HEK293 (cell line): ENCODE results near the gene STIP1.

ENCODE experiments used
- BCL11B ChIP-seq: fragments of 450-650 bp; formaldehyde crosslinking; IDR thresholded peaks from 2 replicates; pipeline ENCODE4 v1.5.1; 2016; ENCODE audit warnings: low read depth, missing biosample characterization, missing genetic modification characterization
- KLF10 ChIP-seq: fragments of 450-650 bp; IDR thresholded peaks from 2 replicates; pipeline ENCODE4 v1.5.1; 2018; ENCODE audit warnings: missing biosample characterization, mild to moderate bottlenecking, missing genetic modification characterization
- KLF7 ChIP-seq: fragments of 450-650 bp; formaldehyde crosslinking; IDR thresholded peaks from 2 replicates; pipeline ENCODE4 v1.5.1; 2016; ENCODE audit warnings: missing biosample characterization, missing genetic modification characterization, borderline replicate concordance
- TRIM28 ChIP-seq: IDR thresholded peaks from 2 replicates; pipeline ENCODE4 v1.6.1; 2011; ENCODE audit warnings: low read length, control low read depth, borderline replicate concordance
- WT1 ChIP-seq: fragments of 450-650 bp; formaldehyde crosslinking; IDR thresholded peaks from 2 replicates; pipeline ENCODE4 v1.5.1; 2016; ENCODE audit warnings: missing biosample characterization, missing genetic modification characterization
- ZNF10 ChIP-seq: fragments of 450-650 bp; formaldehyde crosslinking; IDR thresholded peaks from 2 replicates; pipeline ENCODE4 v1.5.1; 2017; ENCODE audit warnings: missing biosample characterization, missing genetic modification characterization
- ZNF133 ChIP-seq: fragments of 450-650 bp; formaldehyde crosslinking; IDR thresholded peaks from 2 replicates; pipeline ENCODE4 v1.5.1; 2016; ENCODE audit warnings: missing biosample characterization, missing genetic modification characterization
- ZNF155 ChIP-seq: fragments of 450-650 bp; formaldehyde crosslinking; IDR thresholded peaks from 2 replicates; pipeline ENCODE4 v1.5.1; 2016; ENCODE audit warnings: missing biosample characterization, missing genetic modification characterization
- ZNF341 ChIP-seq: fragments of 450-650 bp; formaldehyde crosslinking; IDR thresholded peaks from 2 replicates; pipeline ENCODE4; 2016; ENCODE audit warnings: low read depth, missing biosample characterization, missing genetic modification characterization
- ZNF366 ChIP-seq: fragments of 450-650 bp; formaldehyde crosslinking; conservative IDR thresholded peaks from 2 replicates; pipeline ENCODE4 v1.5.1; 2016; ENCODE audit warnings: missing biosample characterization, missing genetic modification characterization
- ZNF37A ChIP-seq: fragments of 450-650 bp; IDR thresholded peaks from 2 replicates; pipeline ENCODE4 v1.5.1; 2018; ENCODE audit warnings: missing biosample characterization, missing genetic modification characterization
- ZNF501 ChIP-seq: fragments of 450-650 bp; formaldehyde crosslinking; IDR thresholded peaks from 2 replicates; pipeline ENCODE4 v1.5.1; 2016; ENCODE audit warnings: missing biosample characterization, missing genetic modification characterization
- ZNF510 ChIP-seq: fragments of 450-650 bp; formaldehyde crosslinking; IDR thresholded peaks from 2 replicates; pipeline ENCODE4 v1.5.1; 2018; ENCODE audit warnings: mild to moderate bottlenecking, missing genetic modification characterization, missing biosample characterization; ENCODE audit not compliant: insufficient replicate concordance
- ZNF521 ChIP-seq: fragments of 450-650 bp; formaldehyde crosslinking; IDR thresholded peaks from 2 replicates; pipeline ENCODE4 v1.5.1; 2017; ENCODE audit warnings: missing biosample characterization, mild to moderate bottlenecking, missing genetic modification characterization
- ZNF549 ChIP-seq: fragments of 450-650 bp; IDR thresholded peaks from 2 replicates; pipeline ENCODE4 v1.5.1; 2018; ENCODE audit warnings: missing biosample characterization, missing genetic modification characterization, mild to moderate bottlenecking, inconsistent platforms, moderate library complexity
- ZNF596 ChIP-seq: fragments of 450-650 bp; IDR thresholded peaks from 2 replicates; pipeline ENCODE4 v1.5.0; 2018; ENCODE audit warnings: missing biosample characterization, mild to moderate bottlenecking, missing genetic modification characterization, moderate library complexity
- ZNF670 ChIP-seq: fragments of 450-650 bp; formaldehyde crosslinking; IDR thresholded peaks from 2 replicates; pipeline ENCODE4 v1.5.1; 2016; ENCODE audit warnings: missing biosample characterization, missing genetic modification characterization, low read depth
- ZNF791 ChIP-seq: fragments of 450-650 bp; formaldehyde crosslinking; IDR thresholded peaks from 2 replicates; pipeline ENCODE4 v1.5.1; 2016; ENCODE audit warnings: missing biosample characterization, missing genetic modification characterization
- ZNF837 ChIP-seq: fragments of 450-650 bp; formaldehyde crosslinking; IDR thresholded peaks from 2 replicates; pipeline ENCODE4 v1.5.1; 2016; ENCODE audit warnings: missing biosample characterization, missing genetic modification characterization
- TF ChIP-seq, protein P1 (sequence below): fragments of 450-650 bp; formaldehyde crosslinking; IDR thresholded peaks from 2 replicates; pipeline ENCODE4 v1.5.1; 2016; ENCODE audit warnings: missing biosample characterization, missing genetic modification characterization, borderline replicate concordance
- TF ChIP-seq, protein P2 (sequence below): fragments of 450-650 bp; formaldehyde crosslinking; IDR thresholded peaks from 2 replicates; pipeline ENCODE4 v1.5.1; 2016; ENCODE audit warnings: missing biosample characterization, missing genetic modification characterization
- TF ChIP-seq, protein P3 (sequence below): fragments of 450-650 bp; formaldehyde crosslinking; IDR thresholded peaks from 2 replicates; pipeline ENCODE4 v1.5.1; 2016; ENCODE audit warnings: missing biosample characterization, missing genetic modification characterization
- TF ChIP-seq, protein P4 (sequence below): fragments of 450-650 bp; formaldehyde crosslinking; IDR thresholded peaks from 2 replicates; pipeline ENCODE4 v1.5.1; 2016; ENCODE audit warnings: missing biosample characterization, missing genetic modification characterization
- TF ChIP-seq, protein P5 (sequence below): fragments of 450-650 bp; formaldehyde crosslinking; IDR thresholded peaks from 2 replicates; pipeline ENCODE4 v1.5.1; 2017; ENCODE audit warnings: missing biosample characterization, missing genetic modification characterization
- TF ChIP-seq, protein P6 (sequence below): fragments of 450-650 bp; formaldehyde crosslinking; IDR thresholded peaks from 2 replicates; pipeline ENCODE4 v1.5.1; 2017; ENCODE audit warnings: missing biosample characterization, mild to moderate bottlenecking, missing genetic modification characterization, moderate library complexity

The STIP1 gene

DNA sequence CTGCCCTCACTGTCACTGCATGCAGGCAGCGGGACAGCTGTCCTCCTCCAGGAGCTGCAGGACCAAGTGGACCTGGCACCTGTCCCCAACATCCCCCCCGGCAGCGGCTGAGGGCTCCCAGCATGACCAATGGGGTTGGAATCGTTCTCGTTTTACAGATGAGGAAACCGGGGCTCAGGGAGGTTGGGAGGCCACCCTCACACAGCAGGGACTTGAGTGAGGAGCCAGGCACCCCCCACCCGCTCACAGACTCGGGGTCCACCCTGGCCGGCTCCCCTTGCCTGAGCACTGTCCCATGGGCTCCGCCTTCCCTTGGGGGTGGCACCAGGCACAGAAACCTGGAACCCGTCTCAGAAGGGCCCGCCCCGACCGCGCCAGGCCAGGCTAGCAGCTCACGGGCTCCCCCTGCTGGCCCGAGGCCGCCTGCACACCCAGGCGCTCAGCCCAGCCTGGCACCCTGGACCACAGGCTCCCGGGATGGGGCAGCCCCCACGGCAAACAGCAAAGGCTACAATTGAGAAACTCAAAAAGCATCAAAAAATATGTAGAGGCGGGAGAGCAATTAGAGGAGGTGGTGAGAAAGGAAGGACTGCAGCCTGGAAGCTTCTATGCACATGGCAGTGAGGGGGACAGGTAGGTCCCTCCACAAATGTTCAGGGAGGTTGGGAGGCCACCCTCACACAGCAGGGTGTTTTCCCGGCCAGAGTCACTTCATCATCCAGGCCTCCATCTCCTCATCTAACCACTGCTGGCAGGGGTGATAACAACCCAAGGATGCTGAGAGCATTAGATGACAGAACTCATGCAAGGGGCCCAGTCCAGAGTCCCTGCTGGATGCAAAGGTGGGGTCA is 32.9 kb upstream of the STIP1 start (continued):
- TF ChIP-seq, protein P1, sequence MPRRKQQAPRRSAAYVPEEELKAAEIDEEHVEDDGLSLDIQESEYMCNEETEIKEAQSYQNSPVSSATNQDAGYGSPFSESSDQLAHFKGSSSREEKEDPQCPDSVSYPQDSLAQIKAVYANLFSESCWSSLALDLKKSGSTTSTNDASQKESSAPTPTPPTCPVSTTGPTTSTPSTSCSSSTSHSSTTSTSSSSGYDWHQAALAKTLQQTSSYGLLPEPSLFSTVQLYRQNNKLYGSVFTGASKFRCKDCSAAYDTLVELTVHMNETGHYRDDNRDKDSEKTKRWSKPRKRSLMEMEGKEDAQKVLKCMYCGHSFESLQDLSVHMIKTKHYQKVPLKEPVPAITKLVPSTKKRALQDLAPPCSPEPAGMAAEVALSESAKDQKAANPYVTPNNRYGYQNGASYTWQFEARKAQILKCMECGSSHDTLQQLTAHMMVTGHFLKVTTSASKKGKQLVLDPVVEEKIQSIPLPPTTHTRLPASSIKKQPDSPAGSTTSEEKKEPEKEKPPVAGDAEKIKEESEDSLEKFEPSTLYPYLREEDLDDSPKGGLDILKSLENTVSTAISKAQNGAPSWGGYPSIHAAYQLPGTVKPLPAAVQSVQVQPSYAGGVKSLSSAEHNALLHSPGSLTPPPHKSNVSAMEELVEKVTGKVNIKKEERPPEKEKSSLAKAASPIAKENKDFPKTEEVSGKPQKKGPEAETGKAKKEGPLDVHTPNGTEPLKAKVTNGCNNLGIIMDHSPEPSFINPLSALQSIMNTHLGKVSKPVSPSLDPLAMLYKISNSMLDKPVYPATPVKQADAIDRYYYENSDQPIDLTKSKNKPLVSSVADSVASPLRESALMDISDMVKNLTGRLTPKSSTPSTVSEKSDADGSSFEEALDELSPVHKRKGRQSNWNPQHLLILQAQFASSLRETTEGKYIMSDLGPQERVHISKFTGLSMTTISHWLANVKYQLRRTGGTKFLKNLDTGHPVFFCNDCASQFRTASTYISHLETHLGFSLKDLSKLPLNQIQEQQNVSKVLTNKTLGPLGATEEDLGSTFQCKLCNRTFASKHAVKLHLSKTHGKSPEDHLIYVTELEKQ (tag by site-specific recombination): no peak
- TF ChIP-seq ZNF521 (tag by site-specific recombination): no peak
- TF ChIP-seq, protein P2, sequence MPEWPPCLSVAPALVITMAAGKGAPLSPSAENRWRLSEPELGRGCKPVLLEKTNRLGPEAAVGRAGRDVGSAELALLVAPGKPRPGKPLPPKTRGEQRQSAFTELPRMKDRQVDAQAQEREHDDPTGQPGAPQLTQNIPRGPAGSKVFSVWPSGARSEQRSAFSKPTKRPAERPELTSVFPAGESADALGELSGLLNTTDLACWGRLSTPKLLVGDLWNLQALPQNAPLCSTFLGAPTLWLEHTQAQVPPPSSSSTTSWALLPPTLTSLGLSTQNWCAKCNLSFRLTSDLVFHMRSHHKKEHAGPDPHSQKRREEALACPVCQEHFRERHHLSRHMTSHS (tag by site-specific recombination): no peak
- TF ChIP-seq KLF7 (tag by site-specific recombination): no peak
- no peak for TF ChIP-seq ZNF10
- no peak for TF ChIP-seq ZNF670 (tag by site-specific recombination)
- TF ChIP-seq WT1 (tag by site-specific recombination): no peak
- TF ChIP-seq ZNF37A (tag by site-specific recombination): no peak
- TF ChIP-seq, protein P3, sequence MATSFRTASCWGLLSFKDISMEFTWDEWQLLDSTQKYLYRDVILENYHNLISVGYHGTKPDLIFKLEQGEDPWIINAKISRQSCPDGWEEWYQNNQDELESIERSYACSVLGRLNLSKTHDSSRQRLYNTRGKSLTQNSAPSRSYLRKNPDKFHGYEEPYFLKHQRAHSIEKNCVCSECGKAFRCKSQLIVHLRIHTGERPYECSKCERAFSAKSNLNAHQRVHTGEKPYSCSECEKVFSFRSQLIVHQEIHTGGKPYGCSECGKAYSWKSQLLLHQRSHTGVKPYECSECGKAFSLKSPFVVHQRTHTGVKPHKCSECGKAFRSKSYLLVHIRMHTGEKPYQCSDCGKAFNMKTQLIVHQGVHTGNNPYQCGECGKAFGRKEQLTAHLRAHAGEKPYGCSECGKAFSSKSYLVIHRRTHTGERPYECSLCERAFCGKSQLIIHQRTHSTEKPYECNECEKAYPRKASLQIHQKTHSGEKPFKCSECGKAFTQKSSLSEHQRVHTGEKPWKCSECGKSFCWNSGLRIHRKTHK (tag by site-specific recombination): no peak
- no peak for TF ChIP-seq ZNF596 (tag by site-specific recombination)
- TF ChIP-seq, protein P4, sequence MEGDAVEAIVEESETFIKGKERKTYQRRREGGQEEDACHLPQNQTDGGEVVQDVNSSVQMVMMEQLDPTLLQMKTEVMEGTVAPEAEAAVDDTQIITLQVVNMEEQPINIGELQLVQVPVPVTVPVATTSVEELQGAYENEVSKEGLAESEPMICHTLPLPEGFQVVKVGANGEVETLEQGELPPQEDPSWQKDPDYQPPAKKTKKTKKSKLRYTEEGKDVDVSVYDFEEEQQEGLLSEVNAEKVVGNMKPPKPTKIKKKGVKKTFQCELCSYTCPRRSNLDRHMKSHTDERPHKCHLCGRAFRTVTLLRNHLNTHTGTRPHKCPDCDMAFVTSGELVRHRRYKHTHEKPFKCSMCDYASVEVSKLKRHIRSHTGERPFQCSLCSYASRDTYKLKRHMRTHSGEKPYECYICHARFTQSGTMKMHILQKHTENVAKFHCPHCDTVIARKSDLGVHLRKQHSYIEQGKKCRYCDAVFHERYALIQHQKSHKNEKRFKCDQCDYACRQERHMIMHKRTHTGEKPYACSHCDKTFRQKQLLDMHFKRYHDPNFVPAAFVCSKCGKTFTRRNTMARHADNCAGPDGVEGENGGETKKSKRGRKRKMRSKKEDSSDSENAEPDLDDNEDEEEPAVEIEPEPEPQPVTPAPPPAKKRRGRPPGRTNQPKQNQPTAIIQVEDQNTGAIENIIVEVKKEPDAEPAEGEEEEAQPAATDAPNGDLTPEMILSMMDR (tag by site-specific recombination): peak; percentile 83
- no peak for TF ChIP-seq ZNF366 (tag by site-specific recombination)
- TF ChIP-seq, protein P5, sequence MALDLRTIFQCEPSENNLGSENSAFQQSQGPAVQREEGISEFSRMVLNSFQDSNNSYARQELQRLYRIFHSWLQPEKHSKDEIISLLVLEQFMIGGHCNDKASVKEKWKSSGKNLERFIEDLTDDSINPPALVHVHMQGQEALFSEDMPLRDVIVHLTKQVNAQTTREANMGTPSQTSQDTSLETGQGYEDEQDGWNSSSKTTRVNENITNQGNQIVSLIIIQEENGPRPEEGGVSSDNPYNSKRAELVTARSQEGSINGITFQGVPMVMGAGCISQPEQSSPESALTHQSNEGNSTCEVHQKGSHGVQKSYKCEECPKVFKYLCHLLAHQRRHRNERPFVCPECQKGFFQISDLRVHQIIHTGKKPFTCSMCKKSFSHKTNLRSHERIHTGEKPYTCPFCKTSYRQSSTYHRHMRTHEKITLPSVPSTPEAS (tag by site-specific recombination): no peak
- TF ChIP-seq ZNF791 (tag by site-specific recombination): no peak
- TF ChIP-seq KLF10 (tag by site-specific recombination): no peak
- TF ChIP-seq ZNF837: no peak
- TF ChIP-seq ZNF510 (tag by site-specific recombination): no peak
- TF ChIP-seq TRIM28: no peak
- no peak for TF ChIP-seq ZNF341 (tag by site-specific recombination)
- TF ChIP-seq, protein P6, sequence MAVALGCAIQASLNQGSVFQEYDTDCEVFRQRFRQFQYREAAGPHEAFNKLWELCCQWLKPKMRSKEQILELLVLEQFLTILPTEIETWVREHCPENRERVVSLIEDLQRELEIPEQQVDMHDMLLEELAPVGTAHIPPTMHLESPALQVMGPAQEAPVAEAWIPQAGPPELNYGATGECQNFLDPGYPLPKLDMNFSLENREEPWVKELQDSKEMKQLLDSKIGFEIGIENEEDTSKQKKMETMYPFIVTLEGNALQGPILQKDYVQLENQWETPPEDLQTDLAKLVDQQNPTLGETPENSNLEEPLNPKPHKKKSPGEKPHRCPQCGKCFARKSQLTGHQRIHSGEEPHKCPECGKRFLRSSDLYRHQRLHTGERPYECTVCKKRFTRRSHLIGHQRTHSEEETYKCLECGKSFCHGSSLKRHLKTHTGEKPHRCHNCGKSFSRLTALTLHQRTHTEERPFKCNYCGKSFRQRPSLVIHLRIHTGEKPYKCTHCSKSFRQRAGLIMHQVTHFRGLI: no peak
- no peak for TF ChIP-seq ZNF133
- TF ChIP-seq ZNF155 (tag by site-specific recombination): no peak
- no peak for TF ChIP-seq ZNF501 (tag by site-specific recombination)
- TF ChIP-seq ZNF549 (tag by site-specific recombination): no peak
- TF ChIP-seq BCL11B (tag by site-specific recombination): no peak
